ENCODE results near the gene CIDEB. TPM values are rescaled to one million over a fixed set of nuclear protein-coding genes. Genes with fewer than 3 reads are reported as not detected.

Gene CIDEB
- total and polyA plus RNA-seq, 2 of the 13 experiments (the other 11 are each of a cell fraction or from before 2014, with no cell fraction given): 35.8 to 110 TPM

DNA sequence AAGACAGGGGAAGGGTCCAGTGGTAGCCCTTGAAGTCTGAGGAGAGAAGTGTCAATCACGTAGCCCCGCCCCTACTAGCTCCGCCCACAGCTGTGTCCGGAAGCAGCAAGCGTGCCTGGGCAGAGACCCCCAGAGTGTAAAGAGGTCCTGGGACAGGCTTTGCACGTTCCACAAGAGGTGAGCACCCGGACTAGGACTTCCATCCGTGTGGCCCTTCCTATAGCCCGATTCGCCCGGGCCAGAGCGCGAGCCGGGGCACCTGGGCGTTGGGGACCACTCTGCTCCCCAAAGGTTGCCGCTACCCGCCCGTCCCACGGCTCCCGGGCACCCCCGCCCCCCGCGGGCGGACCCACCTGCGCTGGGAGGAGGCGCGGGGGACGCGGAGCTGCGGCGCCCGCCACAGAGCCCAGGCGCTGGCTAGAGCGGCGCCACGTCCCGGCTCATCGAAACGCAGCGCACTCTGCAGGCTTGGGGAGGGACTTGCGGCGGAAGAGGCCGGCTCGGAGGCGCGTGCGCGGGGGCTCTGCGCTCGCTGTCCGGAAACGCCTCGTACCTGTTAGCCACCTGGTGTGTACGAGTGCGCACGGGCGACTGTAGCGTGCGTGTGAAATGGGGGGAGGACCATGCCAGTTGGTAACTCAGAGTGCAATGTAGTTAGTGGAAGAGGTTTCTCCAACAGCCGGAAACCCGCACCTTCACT lies 36.5 kb downstream of the CIDEB start, which contains the start of gene RABGGTA (continued):
- TF ChIP-seq, protein P1, sequence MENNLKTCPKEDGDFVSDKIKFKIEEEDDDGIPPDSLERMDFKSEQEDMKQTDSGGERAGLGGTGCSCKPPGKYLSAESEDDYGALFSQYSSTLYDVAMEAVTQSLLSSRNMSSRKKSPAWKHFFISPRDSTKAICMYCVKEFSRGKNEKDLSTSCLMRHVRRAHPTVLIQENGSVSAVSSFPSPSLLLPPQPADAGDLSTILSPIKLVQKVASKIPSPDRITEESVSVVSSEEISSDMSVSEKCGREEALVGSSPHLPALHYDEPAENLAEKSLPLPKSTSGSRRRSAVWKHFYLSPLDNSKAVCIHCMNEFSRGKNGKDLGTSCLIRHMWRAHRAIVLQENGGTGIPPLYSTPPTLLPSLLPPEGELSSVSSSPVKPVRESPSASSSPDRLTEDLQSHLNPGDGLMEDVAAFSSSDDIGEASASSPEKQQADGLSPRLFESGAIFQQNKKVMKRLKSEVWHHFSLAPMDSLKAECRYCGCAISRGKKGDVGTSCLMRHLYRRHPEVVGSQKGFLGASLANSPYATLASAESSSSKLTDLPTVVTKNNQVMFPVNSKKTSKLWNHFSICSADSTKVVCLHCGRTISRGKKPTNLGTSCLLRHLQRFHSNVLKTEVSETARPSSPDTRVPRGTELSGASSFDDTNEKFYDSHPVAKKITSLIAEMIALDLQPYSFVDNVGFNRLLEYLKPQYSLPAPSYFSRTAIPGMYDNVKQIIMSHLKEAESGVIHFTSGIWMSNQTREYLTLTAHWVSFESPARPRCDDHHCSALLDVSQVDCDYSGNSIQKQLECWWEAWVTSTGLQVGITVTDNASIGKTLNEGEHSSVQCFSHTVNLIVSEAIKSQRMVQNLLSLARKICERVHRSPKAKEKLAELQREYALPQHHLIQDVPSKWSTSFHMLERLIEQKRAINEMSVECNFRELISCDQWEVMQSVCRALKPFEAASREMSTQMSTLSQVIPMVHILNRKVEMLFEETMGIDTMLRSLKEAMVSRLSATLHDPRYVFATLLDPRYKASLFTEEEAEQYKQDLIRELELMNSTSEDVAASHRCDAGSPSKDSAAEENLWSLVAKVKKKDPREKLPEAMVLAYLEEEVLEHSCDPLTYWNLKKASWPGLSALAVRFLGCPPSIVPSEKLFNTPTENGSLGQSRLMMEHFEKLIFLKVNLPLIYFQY (CRISPR knock-in tag; IDR thresholded peaks at IDR 0.05; ENCODE audit: borderline replicate concordance): peak; percentile 98
- TF ChIP-seq ZNF598 (CRISPR knock-in tag; IDR thresholded peaks at IDR 0.05; ENCODE audit: borderline replicate concordance): peak; percentile 99
- peak; percentile 98 for TF ChIP-seq AGO2 (optimal IDR thresholded peaks at IDR 0.05; ENCODE audit: low read depth, low read length)
- TF ChIP-seq PITX1 (CRISPR knock-in tag; IDR thresholded peaks at IDR 0.05): peak; percentile 97
- peak; percentile 74; the same call in 1 of the 2 replicates for TF ChIP-seq KDM1A (CRISPR knock-in tag; IDR thresholded peaks at IDR 0.05)
- peak; percentile 96; the same call in 1 of the 2 replicates for TF ChIP-seq ZKSCAN8 (CRISPR knock-in tag; IDR thresholded peaks at IDR 0.05; ENCODE audit: borderline replicate concordance)
- TF ChIP-seq, protein P2, sequence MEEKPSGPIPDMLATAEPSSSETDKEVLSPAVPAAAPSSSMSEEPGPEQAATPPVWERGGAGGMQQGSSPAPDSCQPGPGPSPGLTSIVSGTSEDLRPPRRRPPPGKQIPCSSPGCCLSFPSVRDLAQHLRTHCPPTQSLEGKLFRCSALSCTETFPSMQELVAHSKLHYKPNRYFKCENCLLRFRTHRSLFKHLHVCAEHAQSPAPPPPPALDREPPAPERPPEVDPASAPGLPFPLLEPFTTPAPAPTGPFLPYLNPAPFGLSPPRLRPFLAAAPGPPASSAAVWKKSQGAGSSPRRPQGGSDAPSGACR (CRISPR knock-in tag; IDR thresholded peaks at IDR 0.05): peak; percentile 100
- TF ChIP-seq KLF16 (CRISPR knock-in tag; IDR thresholded peaks at IDR 0.05): peak; percentile 97 to 100
- no peak for TF ChIP-seq KAT2B (IDR thresholded peaks at IDR 0.05; ENCODE audit: borderline replicate concordance, low read depth, low read length)
- peak; percentile 86 for TF ChIP-seq BCL6 (CRISPR knock-in tag; IDR thresholded peaks at IDR 0.05)
- TF ChIP-seq ZNF225 (CRISPR knock-in tag; IDR thresholded peaks at IDR 0.05): peak; percentile 98
- TF ChIP-seq NFATC3 (CRISPR knock-in tag; IDR thresholded peaks at IDR 0.05): 0 out of 2 replicates have a peak, but pooled peaks have one; percentile 91
- TF ChIP-seq, protein P3, sequence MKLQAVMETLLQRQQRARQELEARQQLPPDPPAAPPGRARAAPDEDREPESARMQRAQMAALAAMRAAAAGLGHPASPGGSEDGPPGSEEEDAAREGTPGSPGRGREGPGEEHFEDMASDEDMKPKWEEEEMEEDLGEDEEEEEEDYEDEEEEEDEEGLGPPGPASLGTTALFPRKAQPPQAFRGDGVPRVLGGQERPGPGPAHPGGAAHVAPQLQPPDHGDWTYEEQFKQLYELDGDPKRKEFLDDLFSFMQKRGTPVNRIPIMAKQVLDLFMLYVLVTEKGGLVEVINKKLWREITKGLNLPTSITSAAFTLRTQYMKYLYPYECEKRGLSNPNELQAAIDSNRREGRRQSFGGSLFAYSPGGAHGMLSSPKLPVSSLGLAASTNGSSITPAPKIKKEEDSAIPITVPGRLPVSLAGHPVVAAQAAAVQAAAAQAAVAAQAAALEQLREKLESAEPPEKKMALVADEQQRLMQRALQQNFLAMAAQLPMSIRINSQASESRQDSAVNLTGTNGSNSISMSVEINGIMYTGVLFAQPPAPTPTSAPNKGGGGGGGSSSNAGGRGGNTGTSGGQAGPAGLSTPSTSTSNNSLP (IDR thresholded peaks at IDR 0.05; ENCODE audit: low read depth, low read length): peak; percentile 72
- TF ChIP-seq, protein P4, sequence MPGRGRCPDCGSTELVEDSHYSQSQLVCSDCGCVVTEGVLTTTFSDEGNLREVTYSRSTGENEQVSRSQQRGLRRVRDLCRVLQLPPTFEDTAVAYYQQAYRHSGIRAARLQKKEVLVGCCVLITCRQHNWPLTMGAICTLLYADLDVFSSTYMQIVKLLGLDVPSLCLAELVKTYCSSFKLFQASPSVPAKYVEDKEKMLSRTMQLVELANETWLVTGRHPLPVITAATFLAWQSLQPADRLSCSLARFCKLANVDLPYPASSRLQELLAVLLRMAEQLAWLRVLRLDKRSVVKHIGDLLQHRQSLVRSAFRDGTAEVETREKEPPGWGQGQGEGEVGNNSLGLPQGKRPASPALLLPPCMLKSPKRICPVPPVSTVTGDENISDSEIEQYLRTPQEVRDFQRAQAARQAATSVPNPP (CRISPR knock-in tag; IDR thresholded peaks at IDR 0.05): peak; percentile 100
- 0 out of 2 replicates have a peak, but pooled peaks have one; percentile 3 for TF ChIP-seq ZBTB1 (CRISPR knock-in tag; IDR thresholded peaks at IDR 0.05; ENCODE audit: borderline replicate concordance)
- peak; percentile 88; the same call in 1 of the 2 replicates for TF ChIP-seq ZNF572 (CRISPR knock-in tag; IDR thresholded peaks at IDR 0.05)
- peak; percentile 99 for TF ChIP-seq ZNF354B (CRISPR knock-in tag; IDR thresholded peaks at IDR 0.05)
- no peak for TF ChIP-seq SNRNP70 (IDR thresholded peaks at IDR 0.05; ENCODE audit: low read depth, low read length)
- peak; percentile 99 for TF ChIP-seq ZNF589 (CRISPR knock-in tag; conservative IDR thresholded peaks at IDR 0.05)
- TF ChIP-seq, protein P5, sequence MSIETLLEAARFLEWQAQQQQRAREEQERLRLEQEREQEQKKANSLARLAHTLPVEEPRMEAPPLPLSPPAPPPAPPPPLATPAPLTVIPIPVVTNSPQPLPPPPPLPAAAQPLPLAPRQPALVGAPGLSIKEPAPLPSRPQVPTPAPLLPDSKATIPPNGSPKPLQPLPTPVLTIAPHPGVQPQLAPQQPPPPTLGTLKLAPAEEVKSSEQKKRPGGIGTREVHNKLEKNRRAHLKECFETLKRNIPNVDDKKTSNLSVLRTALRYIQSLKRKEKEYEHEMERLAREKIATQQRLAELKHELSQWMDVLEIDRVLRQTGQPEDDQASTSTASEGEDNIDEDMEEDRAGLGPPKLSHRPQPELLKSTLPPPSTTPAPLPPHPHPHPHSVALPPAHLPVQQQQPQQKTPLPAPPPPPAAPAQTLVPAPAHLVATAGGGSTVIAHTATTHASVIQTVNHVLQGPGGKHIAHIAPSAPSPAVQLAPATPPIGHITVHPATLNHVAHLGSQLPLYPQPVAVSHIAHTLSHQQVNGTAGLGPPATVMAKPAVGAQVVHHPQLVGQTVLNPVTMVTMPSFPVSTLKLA (IDR thresholded peaks at IDR 0.05): peak; percentile 58
- TF ChIP-seq TCF7 (IDR thresholded peaks at IDR 0.05; ENCODE audit: low read depth): peak; percentile 20; the same call in 1 of the 2 replicates

Data from HepG2 (cell line).